Measurements from ENCODE around the gene TBR1.

Gene TBR1

GRCh38 chr2:161415987-161416707 is at the start of gene TBR1:
Gene TBR1, plus strand, starts transcription at chr2:161416297. Its CDS starts 114 bp downstream, at chr2:161416411.
- H3K4me3 ChIP-seq (replicated peaks; ENCODE audit: low read depth, low read length), result no peak within 1 kb of the TSS
- no peak for TF ChIP-seq CTCF (IDR thresholded peaks at IDR 0.05; ENCODE audit: low read depth, low read length, missing control alignments)
- no peak for DNase-seq (ENCODE audit: extremely low read depth, low read depth)

GRCh38 chr2:161367675-161368074 is 48.4 kb upstream of the TBR1 start:
- no peak for TF ChIP-seq CTCF (IDR thresholded peaks at IDR 0.05; ENCODE audit: low read depth, low read length, missing control alignments)
- H3K4me3 ChIP-seq (replicated peaks; ENCODE audit: low read depth, low read length), result no peak overlapping the region
- DNase-seq (ENCODE audit: extremely low read depth, low read depth), result no peak

GRCh38 chr2:161369311-161369710 is 46.8 kb upstream of the TBR1 start:
- TF ChIP-seq CTCF (IDR thresholded peaks at IDR 0.05; ENCODE audit: low read depth, low read length, missing control alignments), result no peak
- DNase-seq (ENCODE audit: extremely low read depth, low read depth), result no peak
- H3K4me3 ChIP-seq (replicated peaks; ENCODE audit: low read depth, low read length), result no peak overlapping the region

GRCh38 chr2:161370981-161371380 is 45.1 kb upstream of the TBR1 start:
- TF ChIP-seq CTCF (IDR thresholded peaks at IDR 0.05; ENCODE audit: low read depth, low read length, missing control alignments), result no peak
- no peak overlapping the region for H3K4me3 ChIP-seq (replicated peaks; ENCODE audit: low read depth, low read length)
- DNase-seq (ENCODE audit: extremely low read depth, low read depth), result no peak

GRCh38 chr2:161371869-161372268 is 44.2 kb upstream of the TBR1 start:
- no peak for TF ChIP-seq CTCF (IDR thresholded peaks at IDR 0.05; ENCODE audit: low read depth, low read length, missing control alignments)
- H3K4me3 ChIP-seq (replicated peaks; ENCODE audit: low read depth, low read length), result no peak overlapping the region
- DNase-seq (ENCODE audit: extremely low read depth, low read depth), result no peak

GRCh38 chr2:161373942-161374341 is 42.2 kb upstream of the TBR1 start:
- no peak overlapping the region for H3K4me3 ChIP-seq (replicated peaks; ENCODE audit: low read depth, low read length)
- no peak for TF ChIP-seq CTCF (IDR thresholded peaks at IDR 0.05; ENCODE audit: low read depth, low read length, missing control alignments)
- DNase-seq (ENCODE audit: extremely low read depth, low read depth), result no peak

- H3K4me3 ChIP-seq (replicated peaks; ENCODE audit: low read depth, low read length), result no peak overlapping the region
- DNase-seq (ENCODE audit: extremely low read depth, low read depth), result no peak
- no peak for TF ChIP-seq CTCF (IDR thresholded peaks at IDR 0.05; ENCODE audit: low read depth, low read length, missing control alignments)
Measured at GRCh38 chr2:161374446-161374845, 41.7 kb upstream of the TBR1 start.

Data from HFF-Myc (cell line).